HG02571 (cell line): Measurements from ENCODE around the gene MAP4K3.

Source experiments
- ATAC-seq: cut with Tn5 transposase; IDR thresholded peaks from one replicate; pipeline ENCODE4 v1.9.1; 2021; ENCODE audit warnings: mild to moderate bottlenecking, moderate library complexity; ENCODE audit not compliant: unreplicated experiment

Gene MAP4K3

DNA sequence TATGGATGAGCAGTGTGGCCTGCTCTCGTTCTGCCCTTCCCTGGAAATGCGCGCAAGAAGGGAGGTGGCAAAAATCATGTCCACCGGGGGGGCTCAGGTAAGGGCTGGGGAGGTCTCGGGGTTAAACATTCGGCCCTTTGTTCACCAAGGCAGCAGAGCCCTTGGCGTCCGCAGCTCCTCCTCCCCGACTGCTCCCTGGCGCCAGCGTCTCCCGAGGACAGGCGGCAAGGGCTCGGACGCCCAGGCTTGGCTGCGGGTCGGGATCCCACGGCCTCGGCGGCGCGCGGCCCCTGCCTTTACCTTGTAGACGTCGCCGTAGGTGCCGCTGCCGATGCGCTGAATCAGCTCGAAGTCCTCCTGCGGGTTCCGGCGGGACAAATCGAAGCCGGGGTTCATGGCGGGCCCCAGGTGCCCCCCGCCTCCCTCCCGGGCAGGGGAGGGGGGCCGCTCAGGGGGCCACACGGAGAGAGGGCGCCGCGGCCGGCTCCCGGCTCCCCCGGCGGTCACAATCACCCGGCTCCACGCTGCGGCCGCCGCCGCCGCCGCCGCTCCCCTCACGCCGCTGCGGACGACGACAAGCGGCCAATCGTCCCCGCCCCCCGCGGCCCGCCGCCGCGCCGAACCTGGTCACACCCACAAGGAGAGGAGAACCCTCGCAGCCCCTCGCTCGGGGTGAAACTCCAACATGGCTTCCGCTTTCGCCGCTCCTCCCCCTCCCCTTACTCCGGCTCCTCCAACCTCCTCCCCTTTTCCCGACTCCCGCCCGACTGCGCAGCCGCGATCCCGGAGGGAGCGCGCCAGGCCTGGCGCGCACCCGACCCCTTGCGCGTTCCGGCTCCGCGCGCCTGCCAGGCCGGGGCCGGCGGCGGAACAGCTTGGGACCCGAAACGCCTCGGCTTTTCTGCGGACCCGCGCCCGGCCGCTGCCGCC is at the start of gene MAP4K3:
TSS of gene MAP4K3 (minus strand) at position 694 of the 930 bp plus-strand sequence. CDS start at position 396, 298 bp downstream.
- peak; percentile 75 for ATAC-seq

- ATAC-seq: no peak
Observed at GRCh38 chr2:39486071-39486470, 49.0 kb upstream of the MAP4K3 start.

DNA sequence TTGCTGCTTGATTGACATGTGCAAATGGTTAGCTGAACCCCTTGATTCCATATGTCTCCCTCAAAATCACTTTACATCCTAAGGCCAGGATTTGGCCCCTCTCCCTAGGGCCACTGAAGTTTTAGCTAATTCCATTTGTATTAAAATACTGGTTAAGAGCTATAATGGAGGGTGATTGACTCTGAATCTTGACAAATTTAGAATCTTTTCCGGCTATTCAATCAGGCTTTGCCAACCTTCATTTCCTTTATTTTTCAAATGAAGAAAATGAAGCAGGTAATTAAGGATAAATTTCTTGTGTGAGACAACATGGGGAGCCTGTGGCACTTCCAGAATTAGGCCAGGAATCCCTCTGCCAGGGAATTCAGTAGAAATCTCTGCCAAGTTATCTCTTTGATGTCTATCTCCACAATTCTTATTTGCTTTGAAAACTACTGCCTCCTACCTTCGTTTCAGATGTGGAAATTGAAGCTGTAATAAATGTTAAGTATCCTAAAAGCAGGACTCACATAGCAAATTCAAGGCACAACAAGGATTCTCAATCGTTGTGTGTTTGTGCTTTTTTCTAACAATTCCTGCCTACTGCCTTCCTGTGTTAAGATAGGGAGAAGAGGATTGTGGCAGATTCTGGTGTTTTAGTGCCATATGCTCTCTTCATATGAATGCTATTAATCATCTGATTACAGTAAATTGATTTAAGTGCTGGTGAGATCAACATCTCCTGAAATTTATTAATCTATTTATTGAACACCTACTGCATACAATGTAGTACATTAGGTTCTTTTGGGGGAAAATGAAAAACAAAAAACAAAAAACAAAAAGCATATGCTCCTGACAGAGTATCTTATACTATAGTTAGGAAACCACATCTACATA is 47.8 kb upstream of the MAP4K3 start:
- no peak for ATAC-seq

GRCh38 chr2:39484206-39484605 is 47.1 kb upstream of the MAP4K3 start:
- no peak for ATAC-seq

GRCh38 chr2:39483534-39483933 is 46.4 kb upstream of the MAP4K3 start:
- ATAC-seq: no peak

DNA sequence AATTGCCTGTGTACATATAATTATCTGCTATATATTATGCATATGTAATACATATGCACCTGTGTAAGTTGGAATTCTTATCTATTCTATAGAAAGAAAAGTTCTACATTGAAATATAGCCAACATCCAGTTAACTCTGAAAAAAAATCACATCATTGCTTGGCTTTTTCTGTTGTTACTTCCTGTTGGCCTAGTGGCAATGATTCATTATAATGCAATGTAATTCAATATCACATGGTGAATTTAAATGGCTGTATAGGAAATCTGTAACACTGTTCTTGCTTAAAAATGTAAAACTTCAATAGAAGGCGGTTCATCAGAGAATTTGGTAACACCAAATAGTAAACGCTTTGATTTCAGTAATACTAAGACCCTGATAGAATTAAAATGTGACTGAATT is 44.5 kb upstream of the MAP4K3 start:
- ATAC-seq: no peak

- ATAC-seq: no peak
Observed at GRCh38 chr2:39479696-39480095, 42.6 kb upstream of the MAP4K3 start.

- ATAC-seq: no peak
Observed at GRCh38 chr2:39479053-39479670, 42.1 kb upstream of the MAP4K3 start.

DNA sequence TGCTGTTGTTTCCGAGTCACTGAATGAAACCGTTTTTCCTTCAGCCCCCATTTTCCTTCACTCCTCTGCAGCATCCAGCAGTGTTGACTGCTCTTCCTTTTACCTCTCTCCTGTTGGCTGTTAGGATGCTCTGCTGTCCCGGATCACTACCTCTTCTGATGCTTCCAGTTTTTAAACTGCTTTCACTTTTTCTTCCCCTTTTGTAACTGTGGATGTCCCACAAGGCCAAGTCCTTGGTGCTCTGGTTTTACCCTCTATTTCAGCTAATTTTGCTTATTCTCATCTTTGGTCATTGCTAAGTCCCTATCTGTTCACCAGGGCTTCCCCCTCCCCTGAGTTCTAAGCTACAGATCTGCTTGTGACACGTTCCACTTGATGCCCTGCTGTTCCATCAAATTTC is 39.4 kb upstream of the MAP4K3 start:
- peak; percentile 74 for ATAC-seq

DNA sequence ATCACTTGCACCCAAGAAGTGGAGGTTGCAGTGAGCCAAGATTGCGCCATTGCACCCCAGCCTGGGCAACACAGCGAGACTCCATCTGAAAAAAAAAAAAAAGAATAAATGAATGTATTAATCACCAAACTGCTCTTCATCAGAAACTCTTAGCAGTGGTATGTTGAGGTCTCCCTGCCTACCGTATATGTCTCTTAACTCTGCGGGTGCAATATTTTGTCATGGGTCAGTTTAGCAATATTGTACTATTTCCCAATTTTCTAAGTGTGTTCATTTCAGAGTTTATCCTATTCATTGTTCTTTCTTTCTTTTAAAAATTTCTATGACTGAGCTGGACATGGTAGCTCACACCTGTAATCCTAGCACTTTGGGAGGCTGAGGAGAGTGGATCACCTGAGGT is 37.9 kb upstream of the MAP4K3 start:
- ATAC-seq: no peak

- peak; percentile 52 for ATAC-seq
Observed at GRCh38 chr2:39470580-39470979, 33.5 kb upstream of the MAP4K3 start.

DNA sequence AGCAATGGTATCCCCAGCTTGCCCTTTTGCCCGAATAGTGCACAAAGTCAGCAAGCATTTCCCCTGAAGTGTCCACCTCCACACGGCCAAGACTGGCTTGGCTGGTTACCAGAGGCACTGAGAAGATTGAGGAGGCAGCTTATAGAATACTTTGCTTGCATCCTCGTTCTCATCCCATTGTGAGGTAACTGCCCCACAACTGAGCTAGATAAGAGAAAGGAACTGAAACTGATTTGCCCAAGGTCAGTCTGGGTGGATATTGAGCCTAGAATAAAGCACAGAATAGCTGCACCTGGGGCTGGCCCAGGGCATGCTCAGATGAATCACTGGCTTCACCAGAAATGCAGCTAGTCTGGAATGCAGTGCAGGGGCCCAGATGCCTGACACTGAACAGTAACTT is 32.7 kb upstream of the MAP4K3 start:
- peak; percentile 80 for ATAC-seq

DNA sequence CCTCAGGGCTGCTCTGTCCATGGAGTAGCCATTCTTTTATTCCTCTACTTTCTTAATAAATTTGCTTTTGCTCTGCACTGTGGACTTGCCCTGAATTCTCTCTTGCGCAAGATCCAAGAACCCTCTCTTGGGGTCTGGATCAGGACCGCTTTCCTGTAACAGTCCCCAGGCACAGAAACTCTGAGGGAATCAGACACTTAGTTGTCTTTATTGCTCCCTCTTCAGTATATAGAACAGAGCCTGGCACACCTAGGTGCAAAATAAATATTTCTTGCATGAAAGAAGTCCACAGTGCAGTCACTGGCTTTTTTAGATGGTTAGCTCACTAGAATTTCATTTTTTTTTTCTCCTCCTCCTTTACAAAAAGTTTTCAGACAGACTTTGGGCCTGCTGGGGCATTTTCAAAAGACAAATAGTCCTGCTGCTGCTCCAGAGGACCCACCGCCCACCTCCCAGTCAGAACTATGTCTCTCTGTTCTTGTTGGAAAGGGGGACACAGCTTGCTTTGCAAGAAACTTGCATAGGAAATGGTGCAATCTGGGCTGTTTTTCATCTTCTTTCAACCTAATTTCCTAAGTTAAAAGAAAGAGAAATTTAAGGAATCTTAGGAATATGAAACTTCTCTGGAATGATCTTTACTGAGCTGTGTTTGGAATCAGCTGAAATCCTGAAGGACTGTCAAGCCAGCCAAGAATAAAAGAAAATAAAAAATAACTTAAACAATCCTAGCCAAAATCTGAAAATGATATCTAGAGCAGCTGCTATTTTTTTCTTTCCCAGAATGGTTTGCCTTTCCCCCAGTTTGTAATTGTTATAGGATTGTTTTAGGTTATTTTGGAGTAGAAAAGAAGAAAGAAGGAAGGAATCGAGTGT is 31.7 kb upstream of the MAP4K3 start:
- ATAC-seq: no peak

DNA sequence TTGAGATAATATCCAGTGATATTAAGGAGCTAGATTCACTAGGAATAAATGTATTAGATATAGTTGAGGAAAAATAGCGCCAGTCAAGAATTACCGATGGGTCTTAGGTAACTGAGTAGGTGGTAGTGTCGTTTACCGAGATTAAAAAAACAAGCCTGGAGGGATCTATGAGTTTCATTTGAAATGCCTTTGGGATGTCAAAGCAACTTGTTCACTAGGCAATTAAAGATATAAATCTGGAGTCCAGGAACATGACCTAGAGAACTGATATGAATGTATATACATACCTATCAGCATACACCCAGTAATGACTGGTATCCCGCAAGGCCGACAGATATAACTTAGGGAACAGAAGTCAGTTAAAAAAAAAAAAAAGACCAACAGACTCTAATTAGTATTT is 29.2 kb upstream of the MAP4K3 start:
- ATAC-seq: no peak

DNA sequence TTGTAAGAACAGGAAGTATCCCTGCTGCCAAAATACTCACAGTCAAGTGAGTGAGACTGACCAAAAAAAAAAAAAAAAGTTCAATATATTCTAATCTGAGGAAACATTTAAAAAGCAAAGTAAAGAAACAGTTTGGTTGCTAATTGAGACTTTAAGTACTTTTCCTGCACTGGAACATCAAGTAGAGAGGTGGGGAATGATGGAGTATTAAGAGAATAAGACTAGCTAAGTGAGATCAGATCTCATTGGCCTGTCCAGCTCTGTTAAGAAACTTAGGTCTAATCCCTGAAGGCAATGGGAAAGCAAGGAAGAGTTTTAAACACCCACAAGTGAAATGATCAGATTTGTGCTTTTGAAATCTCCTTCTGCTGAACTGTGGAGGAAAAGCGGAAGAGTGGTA is 27.8 kb upstream of the MAP4K3 start:
- no peak for ATAC-seq

DNA sequence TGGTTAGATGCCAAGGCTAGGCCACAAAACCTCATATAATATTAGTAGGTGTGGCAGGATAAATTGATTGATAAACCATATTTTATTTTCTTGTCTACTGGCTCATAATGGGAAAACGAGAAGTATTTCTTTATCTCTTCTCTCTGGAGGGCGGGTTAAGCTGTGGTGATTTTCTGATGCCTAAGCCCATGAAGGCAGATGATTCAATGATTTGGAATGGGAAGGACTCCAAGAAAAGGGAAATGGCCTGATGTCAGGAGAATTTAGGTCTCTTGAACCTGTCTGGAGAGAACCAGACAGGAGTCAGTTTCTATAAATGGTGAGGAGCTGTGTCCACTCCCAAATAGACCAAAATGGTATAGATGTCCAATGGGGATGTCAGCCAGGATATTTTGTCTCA is 18.7 kb upstream of the MAP4K3 start:
- ATAC-seq: no peak

DNA sequence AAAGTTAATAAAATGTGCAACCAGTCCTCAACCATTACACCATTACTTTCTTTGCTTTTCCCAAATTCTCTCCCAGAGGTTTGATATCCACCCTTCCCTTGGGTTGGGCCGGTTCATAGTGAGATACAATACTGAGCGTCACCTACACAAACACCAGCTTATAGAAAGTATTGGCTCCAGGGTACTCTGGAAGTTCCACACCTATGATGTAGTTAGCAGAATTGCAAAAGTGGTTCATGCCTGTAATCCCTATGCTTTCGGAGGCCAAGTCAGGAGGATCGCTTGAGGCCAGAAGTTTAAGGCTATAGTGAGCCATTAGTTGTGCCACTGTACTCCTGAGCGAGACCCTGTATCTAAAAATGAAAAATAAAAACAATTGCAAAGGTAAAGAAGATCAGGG is 15.3 kb upstream of the MAP4K3 start:
- ATAC-seq: no peak

GRCh38 chr2:39451954-39452353 is 14.9 kb upstream of the MAP4K3 start:
- no peak for ATAC-seq

- no peak for ATAC-seq
Observed at GRCh38 chr2:39448169-39448502, 11.1 kb upstream of the MAP4K3 start.
